H9 (cell line): ENCODE data around the gene NOP53. TPM values are rescaled to one million over a fixed set of nuclear protein-coding genes. Genes with fewer than 3 reads are reported as not detected.

ENCODE experiments used
- DNase-seq: peaks from one replicate; pipeline ENCODE4 v3.0.0-alpha.2; 2017
- H2AFZ ChIP-seq: one replicate; pipeline ENCODE4 v1.6.1; 2013; ENCODE audit warnings: mild to moderate bottlenecking, low read length, control low read depth, moderate library complexity
- H2AK5ac ChIP-seq: 2 replicates; pipeline ENCODE4 v1.6.1; 2013; ENCODE audit warnings: low read length, control low read depth, mixed read lengths; ENCODE audit not compliant: insufficient read length
- H2BK120ac ChIP-seq: one replicate; pipeline ENCODE4 v1.6.1; 2013; ENCODE audit warnings: low read depth, mild to moderate bottlenecking, low read length, control low read depth, inconsistent platforms; ENCODE audit not compliant: poor library complexity, severe bottlenecking
- H2BK12ac ChIP-seq: 2 replicates; pipeline ENCODE4 v1.6.1; 2013; ENCODE audit warnings: low read length, control low read depth, mixed read lengths, low read depth; ENCODE audit not compliant: insufficient read length
- H2BK15ac ChIP-seq: 2 replicates; pipeline ENCODE4 v1.6.1; 2013; ENCODE audit warnings: low read depth, low read length, control low read depth
- H2BK20ac ChIP-seq: one replicate; pipeline ENCODE4 v1.6.1; 2013; ENCODE audit warnings: low read depth, mild to moderate bottlenecking, low read length, control low read depth, inconsistent platforms; ENCODE audit not compliant: poor library complexity, severe bottlenecking
- H2BK5ac ChIP-seq: 2 replicates; pipeline ENCODE4 v1.6.1; 2013; ENCODE audit warnings: low read length, control low read depth, mixed read lengths; ENCODE audit not compliant: insufficient read length
- H3K14ac ChIP-seq: 2 replicates; pipeline ENCODE4 v1.6.1; 2013; ENCODE audit warnings: low read length, control low read depth; ENCODE audit not compliant: insufficient read depth
- H3K18ac ChIP-seq: 2 replicates; pipeline ENCODE4 v1.6.1; 2013; ENCODE audit warnings: low read depth, mild to moderate bottlenecking, mixed read lengths, low read length, control low read depth; ENCODE audit not compliant: insufficient read length
- H3K23ac ChIP-seq: 2 replicates; pipeline ENCODE4 v1.6.1; 2013; ENCODE audit warnings: low read length, control low read depth, mixed read lengths, low read depth; ENCODE audit not compliant: insufficient read length
- H3K23me2 ChIP-seq: 2 replicates; pipeline ENCODE4 v1.6.1; 2013; ENCODE audit warnings: low read depth, mild to moderate bottlenecking, mixed read lengths, low read length, control low read depth; ENCODE audit not compliant: insufficient read length, poor library complexity, severe bottlenecking
- H3K27ac ChIP-seq: 2 replicates; pipeline ENCODE4 v1.5.1; 2013; ENCODE audit warnings: low read length, control low read depth, mixed read lengths, low read depth; ENCODE audit not compliant: insufficient read length
- H3K27me3 ChIP-seq: 2 replicates; pipeline ENCODE4 v1.6.1; 2013; ENCODE audit warnings: low read length, control low read depth, inconsistent platforms; ENCODE audit not compliant: insufficient read depth
- H3K4ac ChIP-seq: 2 replicates; pipeline ENCODE4 v1.6.1; 2013; ENCODE audit warnings: low read depth, mild to moderate bottlenecking, control low read depth, inconsistent platforms, low read length, moderate library complexity
- H3K4me1 ChIP-seq: 2 replicates; pipeline ENCODE4 v1.6.1; 2013; ENCODE audit warnings: low read length, control low read depth, inconsistent platforms; ENCODE audit not compliant: insufficient read depth
- H3K4me2 ChIP-seq: 2 replicates; pipeline ENCODE4 v1.6.1; 2013; ENCODE audit warnings: low read length, control low read depth, mixed read lengths; ENCODE audit not compliant: insufficient read length, insufficient read depth
- H3K56ac ChIP-seq: 2 replicates; pipeline ENCODE4 v1.6.1; 2013; ENCODE audit warnings: low read depth, mild to moderate bottlenecking, mixed read lengths, low read length, control low read depth; ENCODE audit not compliant: insufficient read length
- H3K79me1 ChIP-seq: 2 replicates; pipeline ENCODE4 v1.6.1; 2013; ENCODE audit warnings: low read depth, mild to moderate bottlenecking, moderate library complexity, low read length, control low read depth, inconsistent platforms; ENCODE audit not compliant: insufficient read depth, poor library complexity, severe bottlenecking
- H3K79me2 ChIP-seq: 2 replicates; pipeline ENCODE4 v1.6.1; 2013; ENCODE audit warnings: low read length, control low read depth, inconsistent platforms; ENCODE audit not compliant: insufficient read depth
- H3K9ac ChIP-seq: 2 replicates; pipeline ENCODE4 v1.6.1; 2013; ENCODE audit warnings: low read length, control low read depth, mixed read lengths; ENCODE audit not compliant: insufficient read length; ENCODE audit errors: extremely low read depth
- H3K9me3 ChIP-seq: one replicate; pipeline ENCODE4 v1.6.1; 2013; ENCODE audit warnings: low read depth, low read length, inconsistent platforms; ENCODE audit not compliant: control insufficient read depth
- H3T11ph ChIP-seq: one replicate; pipeline ENCODE4 v1.6.1; 2013; ENCODE audit warnings: mild to moderate bottlenecking, low read length, control low read depth, inconsistent platforms
- H4K20me1 ChIP-seq: one replicate; pipeline ENCODE4 v1.6.1; 2013; ENCODE audit not compliant: control insufficient read depth, insufficient read length, insufficient read depth
- H4K5ac ChIP-seq: 2 replicates; pipeline ENCODE4 v1.6.1; 2013; ENCODE audit warnings: low read depth, mild to moderate bottlenecking, mixed read lengths, low read length, control low read depth; ENCODE audit not compliant: insufficient read length
- H4K8ac ChIP-seq: replicated peaks from 2 replicates; pipeline ENCODE4 v1.6.1; 2013; ENCODE audit warnings: low read length, control low read depth, mixed read lengths, low read depth; ENCODE audit not compliant: insufficient read length
- H4K91ac ChIP-seq: 2 replicates; pipeline ENCODE4 v1.6.1; 2013; ENCODE audit warnings: low read depth, mild to moderate bottlenecking, moderate library complexity, mixed read lengths, low read length, control low read depth; ENCODE audit not compliant: insufficient read length
- H3K27ac Mint-ChIP-seq, 3 experiments: 2 replicates in 2 of 3; 3 replicates in 1 of 3; pipeline ENCODE4 v1.8.0; 2020 to 2021; ENCODE audit warnings: mixed read lengths in 3 of 3, mild to moderate bottlenecking in 1 of 3, moderate library complexity in 1 of 3
- H3K27me3 Mint-ChIP-seq: 2 replicates; pipeline ENCODE4 v1.8.0; 2021; ENCODE audit warnings: low read depth, mild to moderate bottlenecking, moderate library complexity, mixed read lengths
- H3K36me3 Mint-ChIP-seq, 3 experiments: 2 replicates in 2 of 3; 3 replicates in 1 of 3; pipeline ENCODE4 v1.8.0; 2020 to 2021; ENCODE audit warnings: low read depth in 3 of 3, mixed read lengths in 3 of 3; ENCODE audit not compliant: insufficient read depth in 1 of 3
- H3K4me1 Mint-ChIP-seq, 2 experiments: 2 replicates each; pipeline ENCODE4 v1.8.0; 2020; ENCODE audit warnings: mixed read lengths in 2 of 2
- H3K4me3 Mint-ChIP-seq, 2 experiments: 2 replicates in 1 of 2; 3 replicates in 1 of 2; pipeline ENCODE4 v1.8.0; 2020 to 2021; ENCODE audit warnings: mild to moderate bottlenecking in 2 of 2, mixed read lengths in 2 of 2, moderate library complexity in 1 of 2
- H3K9me3 Mint-ChIP-seq, 2 experiments: 2 replicates in 1 of 2; 3 replicates in 1 of 2; pipeline ENCODE4 v1.8.0; 2020; ENCODE audit warnings: mild to moderate bottlenecking in 2 of 2, mixed read lengths in 2 of 2, moderate library complexity in 1 of 2
- CTCF ChIP-seq: fragments of 200-600 bp; sonication (generic); conservative IDR thresholded peaks from 3 replicates; pipeline ENCODE4 v1.8.0; 2021; ENCODE audit warnings: antibody characterized with exemption, mild to moderate bottlenecking
- WGBS: extraction: QIAGEN DNeasy Blood & Tissue Kit; methylation state at CpG from one replicate; pipeline ENCODE4 v1.1.7; 2013; ENCODE audit warnings: missing lambda C conversion rate, low lambda C conversion rate, mixed read lengths; ENCODE audit not compliant: insufficient read length; ENCODE audit errors: extremely low coverage; 5-methylcytosine and 5-hydroxymethylcytosine counted together
- total RNA-seq: library from RNA; stranded (reverse); gene quantifications from 2 replicates; pipeline ENCODE4 v1.2.1, GENCODE V29; 2021

Gene NOP53
- total RNA-seq, 1 experiment from 2014 or later, result 325 TPM

- no peaks in the 10 kb centered on the region for H3K27me3 ChIP-seq
- H2BK12ac ChIP-seq, result no peak overlapping the region
- no peak for TF ChIP-seq CTCF
- no peak overlapping the region for H2BK120ac ChIP-seq
- no peaks in the 10 kb centered on the region for H3K9me3 ChIP-seq
- no peak overlapping the region for H3K4ac ChIP-seq
- no peaks in the 10 kb centered on the region for H3K79me1 ChIP-seq
- no peak overlapping the region for H2BK20ac ChIP-seq
- no peak overlapping the region for H3K9ac ChIP-seq
- no peak overlapping the region for H2AFZ ChIP-seq
- no peak overlapping the region for H3K18ac ChIP-seq
- no peak overlapping the region for H3K27ac Mint-ChIP-seq
- H2BK15ac ChIP-seq, result no peak overlapping the region
- no peaks in the 10 kb centered on the region for H3K79me2 ChIP-seq
- H4K20me1 ChIP-seq, result no peaks in the 10 kb centered on the region
- no peak overlapping the region for H3K27ac ChIP-seq
- no peak overlapping the region for H4K8ac ChIP-seq
- no CpG with 5 or more reads among the region's 12 CpGs for WGBS
- no peak overlapping the region for H3K23ac ChIP-seq
- H3K36me3 Mint-ChIP-seq, result peaks cover 50 to 69% (median 69%) of the 10 kb centered on the region in 3 experiments
- no peaks in the 10 kb centered on the region for H3K23me2 ChIP-seq
- H3K4me2 ChIP-seq, result no peak overlapping the region
- H3K4me1 Mint-ChIP-seq, result no peaks in the 10 kb centered on the region
- no peak overlapping the region for H3T11ph ChIP-seq
- H3K27me3 Mint-ChIP-seq, result no peaks in the 10 kb centered on the region
- H3K56ac ChIP-seq, result no peak overlapping the region
- H3K9me3 Mint-ChIP-seq, result 0 out of 5 replicates have a peak, but pooled peaks cover 0 to 3% of the 10 kb centered on the region in 2 experiments
- no peak overlapping the region for H4K5ac ChIP-seq
- H2AK5ac ChIP-seq, result no peak overlapping the region
- H3K4me3 Mint-ChIP-seq, result no peak overlapping the region
- H3K14ac ChIP-seq, result no peak overlapping the region
- no peaks in the 10 kb centered on the region for H3K4me1 ChIP-seq
- DNase-seq, result no peak
- H2BK5ac ChIP-seq, result no peak overlapping the region
- no peak overlapping the region for H4K91ac ChIP-seq
Observed at GRCh38 chr19:47756627-47756929, 11.2 kb downstream of the NOP53 start.
